H1 (cell line): Measurements from ENCODE around the gene LURAP1L. TPM values are rescaled to one million over a fixed set of nuclear protein-coding genes. Genes with fewer than 3 reads are reported as not detected.

Experiments
- CTCF ChIA-PET: fragments of 300-600 bp; sonication (Branson Sonifier 250); formaldehyde crosslinking; loops from one replicate; lab custom pipeline; 2021; ENCODE audit not compliant: partially characterized antibody; lab: Charles Lee
- POLR2A ChIA-PET: fragments of 300-600 bp; sonication (Branson Sonifier 250); formaldehyde crosslinking; loops from one replicate; lab custom pipeline; 2021; ENCODE audit warnings: inconsistent platforms; ENCODE audit not compliant: partially characterized antibody; lab: Charles Lee
- DNase-seq, 2 experiments: peaks; one replicate each; pipeline versions ENCODE4 v3.0.0 to v3.0.0-alpha.2; 2010 to 2022; ENCODE audit warnings: low spot score in 2 of 2, low read depth in 1 of 2, mixed read lengths in 1 of 2
- FAIRE-seq: peaks from 2 replicates; lab custom pipeline; 2011; peaks lifted over from hg19 to GRCh38; lab: Jason Lieb, UNC
- H2AFZ ChIP-seq: 2 replicates; pipeline ENCODE4 v1.8.1; 2012; ENCODE audit warnings: low read length, inconsistent platforms
- H2AK5ac ChIP-seq: 2 replicates; pipeline ENCODE4 v1.6.1; 2013; ENCODE audit warnings: low read depth, low read length
- H2BK120ac ChIP-seq: replicated peaks from 2 replicates; pipeline ENCODE3; 2013; ENCODE audit warnings: low read depth, low read length, inconsistent platforms
- H2BK12ac ChIP-seq: 2 replicates; pipeline ENCODE4 v1.6.1; 2013; ENCODE audit warnings: low read depth, low read length
- H2BK15ac ChIP-seq: 2 replicates; pipeline ENCODE4 v1.6.1; 2013; ENCODE audit warnings: low read length
- H2BK20ac ChIP-seq: 2 replicates; pipeline ENCODE4 v1.6.1; 2013; ENCODE audit warnings: low read length
- H2BK5ac ChIP-seq: 2 replicates; pipeline ENCODE4 v1.6.1; 2013; ENCODE audit warnings: low read depth, low read length
- H3K14ac ChIP-seq: 2 replicates; pipeline ENCODE4 v1.6.1; 2013; ENCODE audit warnings: inconsistent platforms; ENCODE audit not compliant: insufficient read length
- H3K18ac ChIP-seq: 2 replicates; pipeline ENCODE4 v1.6.1; 2013; ENCODE audit warnings: low read length; ENCODE audit errors: extremely low read depth
- H3K23ac ChIP-seq: 2 replicates; pipeline ENCODE4 v1.6.1; 2013; ENCODE audit warnings: inconsistent platforms; ENCODE audit not compliant: insufficient read length
- H3K23me2 ChIP-seq: 2 replicates; pipeline ENCODE4 v1.6.1; 2013; ENCODE audit warnings: low read depth, low read length
- H3K27ac ChIP-seq: 2 replicates; pipeline ENCODE4 v1.6.1; 2011; ENCODE audit warnings: low read depth, low read length, inconsistent platforms
- H3K27me3 ChIP-seq, 4 experiments: replicated peaks in 1 of 4; 1 replicate in 1 of 4; 2 replicates in 3 of 4; pipeline versions ENCODE4 v1.6.1 to v1.8.1; 2011 to 2013; ENCODE audit warnings: low read length in 3 of 4, mild to moderate bottlenecking in 3 of 4, inconsistent platforms in 2 of 4, mixed read lengths in 2 of 4, moderate library complexity in 1 of 4; ENCODE audit not compliant: control insufficient read depth in 3 of 4, insufficient read depth in 3 of 4; ENCODE audit errors: extremely low read depth in 1 of 4
- H3K36me3 ChIP-seq, 4 experiments: 2 replicates each; pipeline versions ENCODE4 v1.6.1 to v1.8.1; 2011 to 2013; ENCODE audit warnings: mild to moderate bottlenecking in 4 of 4, low read length in 3 of 4, moderate library complexity in 2 of 4, control low read depth in 1 of 4, inconsistent platforms in 1 of 4; ENCODE audit not compliant: insufficient read depth in 4 of 4, control insufficient read depth in 2 of 4
- H3K4ac ChIP-seq: replicated peaks from 2 replicates; pipeline ENCODE3; 2013; ENCODE audit warnings: low read length, low read depth, mixed read lengths, inconsistent platforms; ENCODE audit not compliant: insufficient read length
- H3K4me1 ChIP-seq, 4 experiments: replicated peaks in 1 of 4; 1 replicate in 1 of 4; 2 replicates in 3 of 4; pipeline versions ENCODE4 v1.6.1 to v1.8.1; 2011 to 2013; ENCODE audit warnings: low read length in 3 of 4, inconsistent platforms in 2 of 4, mixed read lengths in 1 of 4; ENCODE audit not compliant: insufficient read depth in 4 of 4, control insufficient read depth in 3 of 4
- H3K4me2 ChIP-seq, 2 experiments: 2 replicates each; pipeline versions ENCODE4 v1.6.1 to v1.8.1; 2011 to 2013; ENCODE audit warnings: low read depth in 2 of 2, low read length in 2 of 2, control low read depth in 1 of 2, inconsistent platforms in 1 of 2, mild to moderate bottlenecking in 1 of 2; ENCODE audit not compliant: insufficient read depth in 1 of 2
- H3K4me3 ChIP-seq, 4 experiments: fragments of 200-600, 300-600 bp in 1 of 4; sonication (generic), shearing (Covaris generic), sonication (Bioruptor Twin) in 1 of 4; 2 replicates each; pipeline versions ENCODE4 v1.5.1 to v1.8.1; 2011 to 2016; ENCODE audit warnings: low read length in 4 of 4, low read depth in 3 of 4, control low read depth in 2 of 4, inconsistent platforms in 2 of 4, mild to moderate bottlenecking in 2 of 4, mixed read lengths in 1 of 4, moderate library complexity in 1 of 4; ENCODE audit not compliant: insufficient read depth in 2 of 4; ENCODE audit errors: extremely low read depth in 1 of 4
- H3K56ac ChIP-seq: replicated peaks from 2 replicates; pipeline ENCODE3; 2013; ENCODE audit warnings: low read depth, mild to moderate bottlenecking, mixed read lengths, low read length, inconsistent platforms; ENCODE audit not compliant: insufficient read length
- H3K79me1 ChIP-seq: 2 replicates; pipeline ENCODE4 v1.6.1; 2013; ENCODE audit warnings: low read depth, low read length, control low read depth
- H3K79me2 ChIP-seq, 2 experiments: 2 replicates each; pipeline versions ENCODE4 v1.6.1 to v1.8.1; 2012 to 2013; ENCODE audit warnings: low read length in 2 of 2, mild to moderate bottlenecking in 2 of 2, inconsistent platforms in 1 of 2; ENCODE audit not compliant: insufficient read depth in 2 of 2, control insufficient read depth in 1 of 2
- H3K9ac ChIP-seq, 4 experiments: replicated peaks in 1 of 4; 1 replicate in 1 of 4; 2 replicates in 3 of 4; pipeline versions ENCODE4 v1.6.1 to v1.8.1; 2011 to 2013; ENCODE audit warnings: low read depth in 3 of 4, low read length in 3 of 4, control low read depth in 2 of 4, mild to moderate bottlenecking in 2 of 4, moderate library complexity in 2 of 4, inconsistent platforms in 1 of 4; ENCODE audit errors: extremely low read depth in 1 of 4
- H3K9me3 ChIP-seq, 2 experiments: 2 replicates each; pipeline versions ENCODE4 v1.6.1 to v1.8.1; 2012 to 2013; ENCODE audit warnings: mild to moderate bottlenecking in 2 of 2, moderate library complexity in 2 of 2, control low read depth in 1 of 2, inconsistent platforms in 1 of 2, low read depth in 1 of 2, low read length in 1 of 2, mixed read lengths in 1 of 2; ENCODE audit not compliant: insufficient read depth in 2 of 2
- H4K20me1 ChIP-seq, 2 experiments: replicated peaks in 1 of 2; 2 replicates each; pipeline versions ENCODE3 to v1.8.1; 2011 to 2013; ENCODE audit warnings: inconsistent platforms in 2 of 2, low read length in 2 of 2, mild to moderate bottlenecking in 1 of 2; ENCODE audit not compliant: insufficient read depth in 2 of 2, control insufficient read depth in 1 of 2
- H4K5ac ChIP-seq: 2 replicates; pipeline ENCODE4 v1.6.1; 2013; ENCODE audit warnings: low read length, low read depth, mixed read lengths, inconsistent platforms; ENCODE audit not compliant: insufficient read length
- H4K8ac ChIP-seq: 2 replicates; pipeline ENCODE4 v1.8.0; 2013; ENCODE audit warnings: mild to moderate bottlenecking, moderate library complexity, low read length, inconsistent platforms; ENCODE audit not compliant: insufficient read depth; ENCODE audit errors: extremely low read depth
- H4K91ac ChIP-seq: replicated peaks from 2 replicates; pipeline ENCODE3; 2013; ENCODE audit warnings: low read length, mixed read lengths, inconsistent platforms; ENCODE audit not compliant: insufficient read length
- BCL11A ChIP-seq, 2 experiments: IDR thresholded peaks; one replicate each; pipeline ENCODE4 v1.6.1; 2011; ENCODE audit warnings: low read depth in 2 of 2, low read length in 2 of 2, mild to moderate bottlenecking in 2 of 2
- CREB1 ChIP-seq: IDR thresholded peaks from 2 replicates; pipeline ENCODE4 v1.6.1; 2012; ENCODE audit warnings: inconsistent platforms
- CTCF ChIP-seq, 3 experiments: IDR thresholded peaks; 1 replicate in 2 of 3; 2 replicates in 1 of 3; pipeline versions ENCODE4 v1.5.1 to v1.6.1; 2011; ENCODE audit warnings: low read length in 3 of 3, mild to moderate bottlenecking in 3 of 3, inconsistent platforms in 2 of 3, low read depth in 1 of 3, moderate library complexity in 1 of 3; ENCODE audit not compliant: insufficient read depth in 1 of 3; ENCODE audit errors: control extremely low read depth in 1 of 3
- GTF2F1 ChIP-seq: IDR thresholded peaks from 2 replicates; pipeline ENCODE4 v1.6.1; 2012; ENCODE audit warnings: low read depth, low read length, improper control_type of control experiment, borderline replicate concordance
- KDM5A ChIP-seq: fragments of 200-600 bp; IDR thresholded peaks from 2 replicates; pipeline ENCODE4 v1.7.1; 2012; ENCODE audit warnings: mild to moderate bottlenecking, low read length, inconsistent platforms, mixed read lengths
- MAFK ChIP-seq: IDR thresholded peaks from 2 replicates; pipeline ENCODE4 v1.6.1; 2012; ENCODE audit warnings: low read depth, mild to moderate bottlenecking, improper control_type of control experiment, low read length
- RFX5 ChIP-seq: IDR thresholded peaks from 2 replicates; pipeline ENCODE4 v1.6.1; 2011; ENCODE audit warnings: low read depth, low read length, improper control_type of control experiment, borderline replicate concordance
- WGBS, 2 experiments: shearing (Covaris generic) in 1 of 2; methylation state at CpG; one replicate each; pipeline versions ENCODE4 v1.1.6 to v1.1.7; 2013 to 2015; ENCODE audit warnings: low lambda C conversion rate in 2 of 2, mixed read lengths in 2 of 2, inconsistent platforms in 1 of 2, low coverage in 1 of 2, missing lambda C conversion rate in 1 of 2; ENCODE audit not compliant: insufficient replicate concordance in 2 of 2, insufficient coverage in 1 of 2, insufficient read length in 1 of 2; ENCODE audit errors: extremely low coverage in 1 of 2, missing lambda C conversion rate in 1 of 2; 5-methylcytosine and 5-hydroxymethylcytosine counted together
- polyA plus RNA-seq, 7 experiments: library from polyadenylated mRNA; depleted of rRNA in 3 of 7; stranded (reverse) in 5 of 7; unstranded in 2 of 7; fragments of >200 nt in 5 of 7; fragments of 200-250 nt in 2 of 7; gene quantifications; 1 replicate in 5 of 7; 2 replicates in 1 of 7; 4 replicates in 1 of 7; pipeline versions ENCODE4 v1.2.1 to v1.2.3, GENCODE V29; 2011 to 2013; ENCODE audit warnings: missing spikeins in 2 of 7, mixed read lengths in 2 of 7
- total RNA-seq: library from RNA; stranded (reverse); fragmentation: NEBNext Ultra II Directional; extraction: Animal tissue kit (Norgen Biotek cat#: 25700); gene quantifications from 2 replicates; pipeline ENCODE4 v1.2.1, GENCODE V29; 2021

LURAP1L gene
- total and polyA plus RNA-seq, 2 of the 8 experiments (the other 6 are each of a cell fraction or from before 2014, with no cell fraction given) = 0.63 to 1.2 TPM

DNA sequence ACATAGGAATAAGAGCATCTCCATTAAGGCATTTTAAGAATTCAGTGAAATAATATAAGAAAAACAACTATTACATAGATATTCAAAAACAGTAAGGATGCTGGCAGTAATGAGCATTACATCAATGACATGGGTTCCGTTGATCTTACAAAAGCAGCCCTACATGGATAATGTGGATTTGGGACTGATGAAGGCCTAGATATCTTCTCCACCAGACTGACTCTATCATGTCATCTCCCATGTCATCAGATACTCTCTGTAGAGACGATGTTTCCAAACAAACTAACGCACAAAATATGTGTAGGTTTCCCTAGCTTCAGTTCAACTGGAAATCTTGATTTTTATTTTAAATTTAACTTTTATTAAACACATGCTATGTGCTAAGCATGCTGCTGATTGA, 3.6 kb downstream of the LURAP1L start:
- Histone ChIP-seq H2BK5ac (no peak overlapping the region), H4K91ac (no peak overlapping the region), H4K8ac (no peak overlapping the region), H2BK120ac (no peak overlapping the region), H2BK12ac (no peak overlapping the region), H3K9me3 (no peaks in the 10 kb centered on the region), H4K5ac (no peak overlapping the region), H3K79me1 (no peaks in the 10 kb centered on the region), H3K56ac (no peak overlapping the region), H3K4ac (no peak overlapping the region), H4K20me1 (no peaks in the 10 kb centered on the region), H3K36me3 (no peaks in the 10 kb centered on the region), H3K27me3 (peaks cover 0 to 14% (median 8%) of the 10 kb centered on the region in 4 experiments; a peak in 6 of 7 replicates), H3K18ac (no peak overlapping the region), H3K23me2 (peaks cover 14% of the 10 kb centered on the region; the same call in 1 of the 2 replicates), H2AFZ (no peak overlapping the region), H2AK5ac (no peak overlapping the region), H3K4me2 (no peak overlapping the region), H3K23ac (no peak overlapping the region), H2BK15ac (no peak overlapping the region), H3K27ac (no peak overlapping the region), H3K4me3 (no peak overlapping the region), H3K4me1 (no peaks in the 10 kb centered on the region), H2BK20ac (no peak overlapping the region), H3K14ac (no peak overlapping the region), H3K79me2 (no peaks in the 10 kb centered on the region), H3K9ac (no peak overlapping the region)
- no peak for FAIRE-seq
- no peak for DNase-seq
- CTCF ChIA-PET = interaction anchor here (0.9 to 1.2 kb wide), 2 partner anchors 10 to 178 kb away, joined by 3 read pairs; no protein-coding TSS in a partner anchor
- POLR2A ChIA-PET = no interaction called here
- 89% methylated on average over 3 of the region's 3 CpGs; no CpG with 5 or more reads in 1 of the 2 experiments for WGBS, 2 experiments
- no peak for TF ChIP-seq KDM5A
- TF ChIP-seq CREB1 = no peak
- TF ChIP-seq MAFK = no peak
- no peak for TF ChIP-seq RFX5
- TF ChIP-seq GTF2F1 = no peak
- TF ChIP-seq CTCF (IDR thresholded peaks at IDR 0.05; ENCODE audit: control extremely low read depth in 1 of 3, insufficient read depth in 1 of 3, low read depth in 1 of 3, low read length in 3 of 3) = no peak
- TF ChIP-seq BCL11A (IDR thresholded peaks at IDR 0.05; ENCODE audit: low read depth in 2 of 2, low read length in 2 of 2) = no peak
